ENCODE results near the gene AEBP2. TPM values are rescaled to one million over a fixed set of nuclear protein-coding genes. Genes with fewer than 3 reads are reported as not detected.

AEBP2 gene
- total and polyA plus RNA-seq, 2 of the 4 experiments (the other 2 are of a cell fraction): 15.5 to 21.7 TPM

- no TSS peak for BruUV-seq (replicated peaks)
- Histone ChIP-seq H3K9ac (ENCODE audit: low read depth, low read length) (no peak overlapping the region), H4K8ac (ENCODE audit: low read depth in 2 of 2, low read length in 2 of 2) (no peak overlapping the region), H2AK5ac (ENCODE audit: low read depth, low read length) (no peak overlapping the region), H3K56ac (ENCODE audit: extremely low read depth, insufficient read depth, low read length) (no peak overlapping the region), H2BK20ac (ENCODE audit: low read depth, low read length) (no peak overlapping the region), H3K79me1 (ENCODE audit: low read depth in 1 of 2, low read length in 2 of 2) (peaks cover 7 to 58% of the 10 kb centered on the region in 2 experiments), H3K36me3 (ENCODE audit: control insufficient read depth, insufficient read depth, low read length) (peaks cover 18% of the 10 kb centered on the region), H3K4ac (ENCODE audit: low read depth, low read length) (no peak overlapping the region), H3K14ac (replicated peaks; ENCODE audit: low read depth, low read length) (no peak overlapping the region), H2AFZ (replicated peaks; ENCODE audit: low read length, poor library complexity) (no peak overlapping the region), H3K9me1 (ENCODE audit: insufficient read depth, low read length) (peaks cover 5% of the 10 kb centered on the region; the same call in 1 of the 2 replicates), H2BK120ac (ENCODE audit: low read depth, low read length) (no peak overlapping the region), H3K18ac (ENCODE audit: low read depth, low read length) (no peak overlapping the region), H3K4me1 (ENCODE audit: control insufficient read depth, insufficient read depth, low read length) (no peaks in the 10 kb centered on the region), H3K27ac (ENCODE audit: insufficient read depth, low read length) (no peak overlapping the region), H3K4me2 (ENCODE audit: low read depth, low read length) (no peak overlapping the region), H3K27me3 (ENCODE audit: control insufficient read depth, insufficient read depth, low read length) (no peaks in the 10 kb centered on the region), H2AK9ac (replicated peaks; ENCODE audit: low read depth, low read length, poor library complexity) (no peak overlapping the region), H4K5ac (ENCODE audit: low read depth, low read length) (no peak overlapping the region), H2BK5ac (ENCODE audit: low read depth, low read length, poor library complexity, severe bottlenecking) (no peak overlapping the region), H2BK15ac (ENCODE audit: low read depth, low read length) (no peak overlapping the region), H3K4me3 (ENCODE audit: insufficient read depth, low read depth, low read length) (no peak overlapping the region), H3K23ac (ENCODE audit: low read depth, low read length) (no peak overlapping the region), H4K91ac (ENCODE audit: insufficient read depth, low read depth, low read length) (no peak overlapping the region), H4K20me1 (ENCODE audit: insufficient read depth, low read length) (peaks cover 17% of the 10 kb centered on the region), H3K9me3 (ENCODE audit: control insufficient read depth, insufficient read depth, low read length) (no peaks in the 10 kb centered on the region)
- TF ChIP-seq CHD1 (IDR thresholded peaks at IDR 0.05; ENCODE audit: low read depth, low read length) (no peak), ELK1 (IDR thresholded peaks at IDR 0.05; ENCODE audit: borderline replicate concordance, low read depth, low read length) (no peak), MXI1 (IDR thresholded peaks at IDR 0.05; ENCODE audit: borderline replicate concordance, low read depth, low read length) (no peak), NFE2L2 (IDR thresholded peaks at IDR 0.05; ENCODE audit: low read depth, low read length) (no peak), MAFK (IDR thresholded peaks at IDR 0.05; ENCODE audit: low read depth, low read length) (no peak)
- ChIA-PET CTCF (interaction anchor here (0.7 to 1.1 kb wide), 2 partner anchors 117 to 1009 kb away, joined by 3 read pairs; no protein-coding TSS in a partner anchor), POLR2A (ENCODE audit: unreplicated experiment) (no interaction called here)
- in situ Hi-C loops (cut with MboI; ENCODE audit: low sequenced_read_pairs): no loop called here
- DNase-seq (no peak), ATAC-seq (ENCODE audit: low read depth) (no peak)
- WGBS, 2 experiments (ENCODE audit: extremely low coverage in 2 of 2, insufficient read length in 1 of 2): no CpG with 5 or more reads among the region's 5 CpGs
- intact Hi-C loops (cut with micrococcal nuclease): no loop called here
- dilution Hi-C loops (cut with HindIII; ENCODE audit: low sequenced_read_pairs, unreplicated experiment): no loop called here
Measured at GRCh38 chr12:19496219-19496878, 57.1 kb downstream of the AEBP2 start.

All from IMR-90 (cell line).